A673 (cell line): ENCODE data around the gene RNASET2.

Source experiments
- CTCF ChIP-seq: fragments of 300-800, 200-600 bp; sonication (generic); conservative IDR thresholded peaks from 2 replicates; pipeline ENCODE4 v1.5.1; 2017; ENCODE audit warnings: low read depth, mild to moderate bottlenecking, antibody characterized with exemption, low read length, moderate library complexity, mixed read lengths
- EZH2 ChIP-seq: fragments of 200-600 bp; sonication (generic); IDR thresholded peaks from 2 replicates; pipeline ENCODE4 v1.6.1; 2017; ENCODE audit warnings: borderline replicate concordance, low read depth, mild to moderate bottlenecking, mixed read lengths, antibody characterized with exemption, low read length; ENCODE audit not compliant: poor library complexity, severe bottlenecking

GRCh38 chr6:166931426-166931970 lies 24.9 kb downstream of the RNASET2 start:
- TF ChIP-seq EZH2 (no peak), CTCF (no peak)
